Astrocyte of the cerebellum (primary cell): ENCODE data around the gene FGFR2.

ENCODE experiments used
- DNase-seq: peaks from one replicate; pipeline ENCODE4 v3.0.0-alpha.2; 2011; ENCODE audit warnings: low read depth
- H3K4me3 ChIP-seq: 2 replicates; pipeline ENCODE4 v1.5.1; 2011; ENCODE audit warnings: mild to moderate bottlenecking, low read depth, low read length, moderate library complexity
- in situ Hi-C: cut with HindIII; loops from 2 replicates; pipeline ENCODE4 v1.10.0; 2017; ENCODE audit warnings: low sequenced_read_pairs
- TF ChIP-seq, protein P1 (sequence below): IDR thresholded peaks from 2 replicates; pipeline ENCODE4 v1.5.1; 2012; ENCODE audit warnings: low read length, low read depth, moderate library complexity, mild to moderate bottlenecking; ENCODE audit errors: missing control alignments

The FGFR2 gene

GRCh38 chr10:121637437-121637836 is 39.2 kb upstream of the FGFR2 start:
- in situ Hi-C loops = no loop called here
- TF ChIP-seq, protein P1, sequence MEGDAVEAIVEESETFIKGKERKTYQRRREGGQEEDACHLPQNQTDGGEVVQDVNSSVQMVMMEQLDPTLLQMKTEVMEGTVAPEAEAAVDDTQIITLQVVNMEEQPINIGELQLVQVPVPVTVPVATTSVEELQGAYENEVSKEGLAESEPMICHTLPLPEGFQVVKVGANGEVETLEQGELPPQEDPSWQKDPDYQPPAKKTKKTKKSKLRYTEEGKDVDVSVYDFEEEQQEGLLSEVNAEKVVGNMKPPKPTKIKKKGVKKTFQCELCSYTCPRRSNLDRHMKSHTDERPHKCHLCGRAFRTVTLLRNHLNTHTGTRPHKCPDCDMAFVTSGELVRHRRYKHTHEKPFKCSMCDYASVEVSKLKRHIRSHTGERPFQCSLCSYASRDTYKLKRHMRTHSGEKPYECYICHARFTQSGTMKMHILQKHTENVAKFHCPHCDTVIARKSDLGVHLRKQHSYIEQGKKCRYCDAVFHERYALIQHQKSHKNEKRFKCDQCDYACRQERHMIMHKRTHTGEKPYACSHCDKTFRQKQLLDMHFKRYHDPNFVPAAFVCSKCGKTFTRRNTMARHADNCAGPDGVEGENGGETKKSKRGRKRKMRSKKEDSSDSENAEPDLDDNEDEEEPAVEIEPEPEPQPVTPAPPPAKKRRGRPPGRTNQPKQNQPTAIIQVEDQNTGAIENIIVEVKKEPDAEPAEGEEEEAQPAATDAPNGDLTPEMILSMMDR = no peak
- no peak overlapping the region for H3K4me3 ChIP-seq
- no peak for DNase-seq

DNA sequence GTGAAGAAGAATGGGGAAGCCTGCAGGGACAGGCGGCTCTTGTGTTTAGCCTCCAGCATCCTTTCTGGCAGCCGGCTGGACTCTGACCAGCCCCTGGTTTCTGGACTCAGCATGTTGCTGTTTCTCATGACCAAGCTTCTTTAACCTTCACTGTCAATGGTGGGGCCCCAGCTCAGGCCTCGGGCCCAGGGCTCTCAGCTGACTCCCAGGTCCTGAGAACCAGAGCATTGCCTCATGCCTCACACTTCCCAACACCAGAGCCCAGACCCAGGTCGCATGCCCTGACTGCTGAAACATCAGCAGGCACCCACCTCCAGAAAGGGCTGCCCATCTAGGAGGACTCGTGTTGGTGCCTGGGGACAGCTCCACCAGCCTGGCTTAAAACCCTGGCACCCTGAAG is 34.8 kb upstream of the FGFR2 start:
- in situ Hi-C loops = no loop called here
- TF ChIP-seq, protein P1 = no peak
- no peak for DNase-seq
- no peak overlapping the region for H3K4me3 ChIP-seq

GRCh38 chr10:121631365-121632029 is 33.3 kb upstream of the FGFR2 start:
- TF ChIP-seq, protein P1 = no peak
- H3K4me3 ChIP-seq = no peak overlapping the region
- no peak for DNase-seq
- in situ Hi-C loops = no loop called here

DNA sequence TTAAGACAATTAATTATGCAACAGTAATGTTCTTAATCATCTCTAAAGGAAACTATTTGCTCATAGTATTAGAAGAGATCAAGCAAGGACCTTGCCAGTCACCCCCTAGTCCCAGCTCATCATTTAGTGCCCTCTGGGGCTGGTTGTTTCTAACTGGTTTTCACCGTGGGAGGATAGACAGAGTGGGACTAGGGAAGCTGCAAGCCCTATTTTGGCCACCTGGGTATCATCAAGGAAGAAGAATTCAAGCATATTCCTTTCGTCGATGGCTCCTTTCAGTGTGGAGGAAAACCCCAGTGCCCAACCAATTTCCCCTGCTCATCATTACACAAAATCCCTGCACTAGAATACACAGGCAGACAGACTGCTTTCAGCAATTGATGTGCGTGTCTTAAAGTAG is 30.6 kb upstream of the FGFR2 start:
- TF ChIP-seq, protein P1 = no peak
- in situ Hi-C loops = no loop called here
- no peak overlapping the region for H3K4me3 ChIP-seq
- DNase-seq = no peak

DNA sequence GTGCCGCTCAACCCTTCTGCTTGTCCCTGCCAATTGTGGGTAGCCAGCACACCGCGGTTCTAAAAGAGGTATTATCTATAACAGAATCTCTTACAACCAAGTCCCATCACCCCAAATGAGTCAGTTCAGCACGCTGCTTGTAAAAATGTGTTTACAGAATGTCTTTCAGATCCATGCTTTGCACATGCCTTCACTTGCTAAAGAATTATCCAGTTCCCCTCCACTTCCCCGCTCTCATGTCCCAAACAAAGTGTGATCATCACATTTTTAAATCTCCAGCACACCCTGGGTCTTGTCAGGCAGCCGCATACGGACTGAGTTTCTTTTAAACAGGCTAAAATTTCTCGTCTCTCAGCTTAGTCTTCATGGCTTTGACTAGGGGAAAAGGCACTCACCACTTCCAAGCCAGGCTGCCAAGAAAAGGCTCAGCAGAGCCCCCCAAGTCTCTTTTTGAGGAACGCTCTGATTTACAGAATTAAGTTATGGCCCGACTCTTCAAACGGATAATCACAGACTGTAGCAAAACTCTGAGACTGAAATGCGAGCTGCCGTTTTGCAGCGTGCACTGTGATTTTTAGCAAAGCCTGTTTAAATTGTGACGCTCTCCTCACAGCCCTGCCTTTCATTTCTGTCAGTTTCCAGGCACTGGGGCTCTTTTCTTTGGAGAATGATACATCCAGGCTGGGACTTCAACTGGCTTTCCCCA is 29.8 kb upstream of the FGFR2 start:
- DNase-seq = no peak
- TF ChIP-seq, protein P1 = no peak
- in situ Hi-C loops = no loop called here
- H3K4me3 ChIP-seq = no peak overlapping the region

GRCh38 chr10:121624836-121625486 is 26.7 kb upstream of the FGFR2 start:
- H3K4me3 ChIP-seq = no peak overlapping the region
- in situ Hi-C loops = no loop called here
- DNase-seq = no peak
- TF ChIP-seq, protein P1 = no peak
